LNCAP (cell line): ENCODE results near the gene ARID1A.

Source experiments
- CTCF ChIP-seq: fragments of 450-650 bp; IDR thresholded peaks from 2 replicates; pipeline ENCODE4 v1.5.1; 2017; ENCODE audit warnings: mild to moderate bottlenecking

Gene ARID1A

GRCh38 chr1:26695356-26696118 lies at the start of gene ARID1A:
Gene ARID1A, plus strand, starts transcription at chr1:26696015. Its CDS starts 389 bp downstream, at chr1:26696404.
- TF ChIP-seq CTCF = no peak

GRCh38 chr1:26664802-26665201 lies 31.0 kb upstream of the ARID1A start:
- TF ChIP-seq CTCF = no peak

- no peak for TF ChIP-seq CTCF
These were observed 29.0 kb upstream of the ARID1A start for GRCh38 chr1:26666855-26667254.

- TF ChIP-seq CTCF = peak; percentile 92
These were observed 18.3 kb upstream of the ARID1A start for GRCh38 chr1:26677306-26678115.

- TF ChIP-seq CTCF = no peak
These were observed 10.9 kb upstream of the ARID1A start for GRCh38 chr1:26684763-26685508.

GRCh38 chr1:26686795-26687194 lies 9.0 kb upstream of the ARID1A start:
- no peak for TF ChIP-seq CTCF

- no peak for TF ChIP-seq CTCF
These were observed 6.3 kb upstream of the ARID1A start for GRCh38 chr1:26689504-26689903.
